ENCODE measurements around the gene ITPK1. TPM values are rescaled to one million over a fixed set of nuclear protein-coding genes. Genes with fewer than 3 reads are reported as not detected.

Gene ITPK1
- polyA plus RNA-seq, 1 of the 3 experiments (the other 2 are of a cell fraction): 23.2 TPM

- Histone ChIP-seq H3K9ac (peak overlapping the region; percentile 84), H3F3A (replicated peaks; ENCODE audit: insufficient read depth) (peaks cover 11% of the 10 kb centered on the region), H3K36me3 (replicated peaks in 1 of 2; ENCODE audit: control insufficient read depth in 1 of 2, insufficient read depth in 2 of 2, low read length in 1 of 2) (no peaks in the 10 kb centered on the region), H3K9me2 (no peaks in the 10 kb centered on the region), H2AFZ (ENCODE audit: low read depth) (peak overlapping the region; percentile 98), H3K4me3 (ENCODE audit: low read depth in 2 of 2, low read length in 1 of 2) (peak overlapping the region; percentile 78 to 83), H3K4me2 (peak overlapping the region; percentile 98), H3K4me1 (ENCODE audit: control insufficient read depth in 1 of 2, insufficient read depth in 2 of 2, low read depth in 1 of 2, low read length in 1 of 2) (peaks cover 0 to 22% of the 10 kb centered on the region in 2 experiments; a peak in 3 of 4 replicates), H3K9me3 (no peaks in the 10 kb centered on the region), H3K79me2 (ENCODE audit: insufficient read depth) (peaks cover 6% of the 10 kb centered on the region; the same call in 1 of the 2 replicates), H4K20me1 (ENCODE audit: insufficient read depth) (0 out of 2 replicates have a peak, but pooled peaks cover 10% of the 10 kb centered on the region), H3K27me3 (ENCODE audit: insufficient read depth) (no peaks in the 10 kb centered on the region), H3K27ac (ENCODE audit: low read depth in 2 of 2, low read length in 1 of 2) (peak overlapping the region; percentile 74 to 91)
- POLR2A ChIA-PET: interaction anchor here (0.6 kb wide), 1 partner anchor 57 kb away, joined by 3 read pairs; no protein-coding TSS in a partner anchor
- no peak for DNase-seq
- TF ChIP-seq POLR2AphosphoS5 (IDR thresholded peaks at IDR 0.05; ENCODE audit: low read depth, low read length): no peak
- TF ChIP-seq MXI1 (IDR thresholded peaks at IDR 0.05; ENCODE audit: low read depth, low read length): no peak
- TF ChIP-seq RFX5 (IDR thresholded peaks at IDR 0.05; ENCODE audit: low read length): no peak
- TF ChIP-seq YY1 (IDR thresholded peaks at IDR 0.05; ENCODE audit: low read depth): no peak
- TF ChIP-seq GABPA (IDR thresholded peaks at IDR 0.05; ENCODE audit: low read depth): no peak
- no peak for TF ChIP-seq EP300 (IDR thresholded peaks at IDR 0.05; ENCODE audit: borderline replicate concordance in 1 of 2, low read depth in 1 of 2, low read length in 1 of 2)
- TF ChIP-seq FOSL2 (IDR thresholded peaks at IDR 0.05; ENCODE audit: borderline replicate concordance, low read depth): no peak
- TF ChIP-seq MEF2A (IDR thresholded peaks at IDR 0.05; ENCODE audit: borderline replicate concordance, low read depth): no peak
- CTCF ChIA-PET: interaction anchor here (0.6 to 15.0 kb wide), 10 partner anchors 9 to 431 kb away, joined by 3 to 236 read pairs (median 4); no protein-coding TSS in a partner anchor
- 96% methylated on average over 11 of the region's 11 CpGs for WGBS (ENCODE audit: low lambda C conversion rate)
Measured at GRCh38 chr14:93116676-93117200, 1.0 kb upstream of the ITPK1 start.

GRCh38 chr14:93115069-93115820 is 480 bp downstream of the ITPK1 start:
- CTCF ChIA-PET: interaction anchor here (0.5 to 15.0 kb wide), 19 partner anchors 16 to 405 kb away, joined by 3 to 236 read pairs (median 5); partner anchors contain the start of genes GON7, LYSET, MOAP1 and UBR7
- Histone ChIP-seq H3K27ac (ENCODE audit: low read depth in 2 of 2, low read length in 1 of 2) (peak overlapping the region; percentile 61 to 91; a peak in 3 of 4 replicates), H3K9me2 (no peaks in the 10 kb centered on the region), H4K20me1 (ENCODE audit: insufficient read depth) (0 out of 2 replicates have a peak, but pooled peaks cover 10% of the 10 kb centered on the region), H3F3A (replicated peaks; ENCODE audit: insufficient read depth) (peaks cover 11% of the 10 kb centered on the region), H2AFZ (ENCODE audit: low read depth) (peak overlapping the region; percentile 88), H3K4me2 (peak overlapping the region; percentile 96), H3K4me3 (ENCODE audit: low read depth in 2 of 2, low read length in 1 of 2) (peak overlapping the region; percentile 83 to 87), H3K79me2 (ENCODE audit: insufficient read depth) (peaks cover 6% of the 10 kb centered on the region; the same call in 1 of the 2 replicates), H3K4me1 (ENCODE audit: control insufficient read depth in 1 of 2, insufficient read depth in 2 of 2, low read depth in 1 of 2, low read length in 1 of 2) (peaks cover 0 to 33% of the 10 kb centered on the region in 2 experiments; a peak in 3 of 4 replicates), H3K27me3 (ENCODE audit: insufficient read depth) (no peaks in the 10 kb centered on the region), H3K9ac (peak overlapping the region; percentile 66), H3K36me3 (replicated peaks in 1 of 2; ENCODE audit: control insufficient read depth in 1 of 2, insufficient read depth in 2 of 2, low read length in 1 of 2) (no peaks in the 10 kb centered on the region), H3K9me3 (no peaks in the 10 kb centered on the region)
- DNase-seq: peak; percentile 94
- 0% methylated on average over 5 of the region's 99 CpGs for WGBS (ENCODE audit: low lambda C conversion rate)
- POLR2A ChIA-PET: interaction anchor here (0.6 to 2.1 kb wide), 12 partner anchors 10 to 171 kb away, joined by 3 to 5 read pairs (median 4); partner anchors contain the start of genes LYSET and MOAP1
- TF ChIP-seq TCF12 (IDR thresholded peaks at IDR 0.05) (no peak), CHD2 (IDR thresholded peaks at IDR 0.05; ENCODE audit: low read length, partially characterized antibody) (no peak), YY1 (IDR thresholded peaks at IDR 0.05; ENCODE audit: low read depth) (no peak), GATA2 (CRISPR knock-in tag; IDR thresholded peaks at IDR 0.05) (no peak), ZBTB33 (IDR thresholded peaks at IDR 0.05; ENCODE audit: borderline replicate concordance, low read depth) (no peak), EP300 (IDR thresholded peaks at IDR 0.05; ENCODE audit: borderline replicate concordance in 1 of 2, low read depth in 1 of 2, low read length in 1 of 2) (no peak), MXI1 (IDR thresholded peaks at IDR 0.05; ENCODE audit: low read depth, low read length) (peak; percentile 40; the same call in 1 of the 2 replicates), GABPA (IDR thresholded peaks at IDR 0.05; ENCODE audit: low read depth) (no peak), NRF1 (IDR thresholded peaks at IDR 0.05; ENCODE audit: low read depth, low read length) (peak; percentile 26), USF2 (IDR thresholded peaks at IDR 0.05; ENCODE audit: borderline replicate concordance, low read depth, low read length) (no peak), NFIC (IDR thresholded peaks at IDR 0.05; ENCODE audit: borderline replicate concordance) (no peak), SIN3A (IDR thresholded peaks at IDR 0.05; ENCODE audit: borderline replicate concordance, low read depth, low read length) (peak; percentile 35; the same call in 1 of the 2 replicates)

All from SK-N-SH (cell line).